ENCODE results near the gene PPIL6.
A peak's percentile ranks its signal among the peaks of the same experiment; 100 is the strongest.

The PPIL6 gene

DNA sequence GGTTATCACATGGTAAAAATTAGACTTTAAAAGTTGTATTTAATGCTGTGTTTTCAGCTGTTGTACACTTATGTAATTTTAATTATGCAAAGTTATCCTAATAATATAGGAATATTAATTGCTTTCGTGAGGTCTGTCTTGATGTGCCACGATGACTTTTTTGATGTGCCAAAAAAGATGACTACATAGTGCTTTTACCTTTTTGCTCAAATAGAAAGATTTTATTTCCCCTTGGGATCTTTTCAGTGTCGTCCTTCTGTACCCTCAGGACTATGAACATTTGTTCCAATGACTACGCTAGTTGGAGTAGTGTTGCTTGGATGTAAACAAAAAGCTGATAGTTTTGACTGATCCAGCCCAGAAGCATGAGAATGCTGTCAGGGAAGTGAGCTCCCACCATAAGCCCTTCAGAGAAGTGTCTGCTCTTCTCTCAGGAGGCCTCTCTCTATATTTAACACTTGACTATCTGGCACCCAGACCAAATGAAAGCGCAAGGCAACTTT lies 56.9 kb downstream of the PPIL6 start:
- peak overlapping the region; percentile 96 for H3K4me3 ChIP-seq
- H3K27ac ChIP-seq: peak overlapping the region; percentile 99 to 100
- TF ChIP-seq, protein P1, sequence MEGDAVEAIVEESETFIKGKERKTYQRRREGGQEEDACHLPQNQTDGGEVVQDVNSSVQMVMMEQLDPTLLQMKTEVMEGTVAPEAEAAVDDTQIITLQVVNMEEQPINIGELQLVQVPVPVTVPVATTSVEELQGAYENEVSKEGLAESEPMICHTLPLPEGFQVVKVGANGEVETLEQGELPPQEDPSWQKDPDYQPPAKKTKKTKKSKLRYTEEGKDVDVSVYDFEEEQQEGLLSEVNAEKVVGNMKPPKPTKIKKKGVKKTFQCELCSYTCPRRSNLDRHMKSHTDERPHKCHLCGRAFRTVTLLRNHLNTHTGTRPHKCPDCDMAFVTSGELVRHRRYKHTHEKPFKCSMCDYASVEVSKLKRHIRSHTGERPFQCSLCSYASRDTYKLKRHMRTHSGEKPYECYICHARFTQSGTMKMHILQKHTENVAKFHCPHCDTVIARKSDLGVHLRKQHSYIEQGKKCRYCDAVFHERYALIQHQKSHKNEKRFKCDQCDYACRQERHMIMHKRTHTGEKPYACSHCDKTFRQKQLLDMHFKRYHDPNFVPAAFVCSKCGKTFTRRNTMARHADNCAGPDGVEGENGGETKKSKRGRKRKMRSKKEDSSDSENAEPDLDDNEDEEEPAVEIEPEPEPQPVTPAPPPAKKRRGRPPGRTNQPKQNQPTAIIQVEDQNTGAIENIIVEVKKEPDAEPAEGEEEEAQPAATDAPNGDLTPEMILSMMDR (IDR thresholded peaks at IDR 0.05): peak; percentile 23
- no peak for DNase-seq (ENCODE audit: low spot score)

DNA sequence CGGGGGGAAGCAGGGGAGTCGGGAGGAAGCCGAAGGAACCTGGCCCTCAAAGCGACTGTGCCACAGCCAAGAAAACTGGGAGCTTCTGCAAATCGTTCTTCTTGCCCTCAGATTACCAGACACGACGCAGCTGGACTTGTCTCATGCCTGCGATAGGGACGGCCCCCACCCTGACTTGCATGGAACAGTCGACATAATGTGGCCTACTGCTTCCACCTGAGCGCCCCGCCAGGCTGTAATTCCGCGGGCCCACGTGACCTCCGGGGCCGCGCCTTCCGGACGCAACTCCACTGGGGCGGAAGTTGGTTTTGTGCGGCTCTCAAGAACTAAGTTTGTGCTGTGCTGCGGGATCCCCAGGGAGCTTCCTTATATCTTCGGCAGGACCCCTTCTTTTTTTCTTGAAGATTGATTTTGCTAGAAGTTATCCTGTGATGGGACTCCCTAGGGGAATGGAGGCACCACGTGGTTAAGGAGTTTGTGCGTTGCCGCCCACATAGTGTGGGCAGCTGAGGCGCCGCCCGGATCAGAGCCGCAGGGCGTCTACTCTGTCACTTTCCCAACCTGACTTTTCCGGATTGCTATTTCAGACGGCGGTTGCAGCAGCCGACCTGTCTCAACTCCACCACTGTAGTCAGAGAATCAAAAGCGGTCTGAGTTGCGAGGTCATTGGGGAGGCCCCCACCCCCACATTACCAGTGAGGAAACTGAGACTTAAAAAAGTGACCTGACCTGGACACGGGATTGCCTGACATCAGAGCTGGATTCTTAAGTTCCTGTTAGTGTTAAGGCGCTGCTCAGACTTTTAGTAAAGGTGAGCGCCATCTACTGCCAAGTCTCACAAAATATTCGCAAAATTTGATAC lies 57.6 kb downstream of the PPIL6 start:
- Histone ChIP-seq H3K4me3 (peak overlapping the region; percentile 96), H3K27ac (peak overlapping the region; percentile 99 to 100)
- DNase-seq (ENCODE audit: low spot score): peak; percentile 96
- TF ChIP-seq, protein P1 (IDR thresholded peaks at IDR 0.05): no peak

DNA sequence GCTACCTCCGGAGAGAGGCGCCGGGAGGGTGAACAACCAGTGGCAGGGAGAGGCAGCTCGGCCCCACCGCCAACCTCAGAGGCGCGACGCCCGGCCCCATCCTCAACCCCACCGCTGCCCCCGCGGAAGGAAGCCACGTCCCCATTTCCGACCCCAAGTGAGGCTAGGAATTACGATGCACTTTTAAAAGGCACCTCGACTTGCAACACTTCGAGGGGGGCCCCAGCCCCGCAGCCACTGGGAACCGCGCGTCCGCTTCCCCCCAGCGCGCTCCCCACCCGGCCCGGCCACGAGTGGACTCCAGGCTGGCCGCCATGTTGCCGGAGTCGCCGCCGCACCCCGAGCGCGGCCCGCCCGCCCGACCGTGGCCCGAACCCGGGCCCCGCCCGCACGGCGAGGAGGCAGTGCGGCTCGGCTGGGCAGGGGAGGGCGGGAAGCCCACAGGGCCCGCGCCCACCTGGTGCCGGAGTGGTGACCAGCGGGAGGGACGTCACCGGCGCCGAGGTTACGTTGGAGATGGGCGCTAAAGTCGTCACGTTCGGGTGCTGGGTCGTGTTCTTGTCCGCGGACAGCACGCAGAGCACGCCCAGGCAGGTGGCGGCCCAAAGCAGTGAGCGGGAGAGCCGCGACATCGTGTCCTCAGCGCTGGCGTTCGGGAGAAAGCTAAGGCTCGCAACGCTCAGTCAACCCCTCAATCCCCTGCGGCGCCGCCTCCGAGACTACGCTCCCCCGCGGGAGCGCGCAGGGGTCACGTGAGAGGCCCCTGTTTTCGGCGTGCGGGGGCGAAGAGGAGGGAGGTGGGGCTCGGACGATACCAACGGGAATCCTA lies 58.5 kb downstream of the PPIL6 start, which contains the start of gene CD164:
TSS of gene CD164 (minus strand) at position 721 of the 829 bp plus-strand sequence. CDS start at position 632, 89 bp downstream.
- Histone ChIP-seq H3K27ac (peak within 1 kb of the TSS; percentile 99 to 100), H3K4me3 (peak within 1 kb of the TSS; percentile 96)
- TF ChIP-seq, protein P1 (IDR thresholded peaks at IDR 0.05): no peak
- peak; percentile 96 for DNase-seq (ENCODE audit: low spot score)

DNA sequence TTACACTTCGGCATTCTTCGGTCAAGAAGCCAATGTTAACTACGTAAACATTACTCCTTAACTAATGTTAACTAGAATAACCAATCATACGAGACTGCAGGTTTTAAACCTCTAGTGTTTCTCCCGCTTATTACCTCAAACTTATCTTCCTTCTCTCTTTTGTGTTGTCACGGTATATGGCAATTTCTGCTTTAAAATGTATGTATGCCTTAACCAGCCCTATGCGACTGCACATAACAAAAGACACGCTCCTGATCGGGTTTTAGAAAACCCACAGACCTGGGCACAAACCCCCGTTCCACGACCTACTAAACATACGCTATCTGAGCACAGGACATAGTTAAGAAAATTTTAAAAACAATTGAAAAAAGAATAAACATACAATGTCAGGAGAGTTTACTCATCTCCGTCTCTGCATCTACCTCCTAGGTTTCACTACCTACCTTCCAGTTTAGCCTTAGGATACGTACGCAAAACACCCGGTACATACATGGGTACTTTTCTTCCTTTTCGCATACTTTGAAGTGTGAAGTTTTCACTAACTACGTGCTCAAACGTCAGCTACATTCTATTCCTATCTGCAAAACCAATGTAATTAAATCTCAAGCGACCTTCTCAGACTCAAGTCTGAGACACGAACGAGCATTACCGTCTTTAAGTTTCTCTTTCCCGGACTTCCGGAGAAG lies 59.2 kb downstream of the PPIL6 start:
- Histone ChIP-seq H3K4me3 (peak overlapping the region; percentile 96), H3K27ac (peak overlapping the region; percentile 99 to 100)
- no peak for DNase-seq (ENCODE audit: low spot score)
- TF ChIP-seq, protein P1 (IDR thresholded peaks at IDR 0.05): no peak

DNA sequence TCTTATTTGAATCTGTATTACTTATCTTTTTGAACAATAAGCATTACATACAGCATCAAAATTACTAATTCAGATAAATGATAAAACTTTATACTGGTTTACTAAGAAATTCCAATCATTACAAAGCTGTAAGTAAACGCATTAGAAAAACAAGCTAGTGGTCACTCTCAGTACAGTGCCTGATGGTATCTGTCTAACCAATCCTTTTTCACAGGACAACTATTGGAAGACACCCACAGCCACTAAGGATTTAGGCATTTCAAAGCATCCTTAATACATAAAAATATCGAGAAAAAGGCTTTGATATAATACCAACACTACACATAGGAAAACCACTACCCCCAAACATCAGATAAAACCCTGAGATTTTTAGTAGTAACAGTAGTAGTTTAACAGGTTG lies 60.7 kb downstream of the PPIL6 start:
- Histone ChIP-seq H3K4me3 (peak overlapping the region; percentile 96), H3K27ac (no peak overlapping the region)
- TF ChIP-seq, protein P1 (IDR thresholded peaks at IDR 0.05): no peak
- no peak for DNase-seq (ENCODE audit: low spot score)

DNA sequence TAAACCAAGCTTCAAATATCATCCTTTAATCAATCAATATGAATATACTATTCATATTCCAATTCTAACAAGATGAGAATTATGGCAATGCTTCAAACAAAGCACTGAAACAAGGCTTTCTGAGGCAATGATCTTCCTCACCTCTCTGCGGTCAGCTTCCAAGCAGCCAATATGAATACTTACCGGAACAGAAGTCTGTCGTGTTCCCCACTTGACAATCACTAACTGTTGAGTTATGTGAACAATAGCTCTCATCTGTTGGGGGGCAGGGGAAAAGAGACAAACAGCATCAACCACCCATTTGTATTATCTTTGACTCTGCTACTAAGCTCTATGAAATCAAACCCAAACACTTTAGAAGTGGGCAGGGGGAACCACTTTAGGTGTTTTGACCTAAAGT lies 62.7 kb downstream of the PPIL6 start:
- TF ChIP-seq, protein P1 (IDR thresholded peaks at IDR 0.05): no peak
- no peak overlapping the region for H3K27ac ChIP-seq
- no peak overlapping the region for H3K4me3 ChIP-seq
- no peak for DNase-seq (ENCODE audit: low spot score)
